BE2C (cell line): ENCODE measurements around the gene EYS.

Source experiments
- DNase-seq: peaks from one replicate; pipeline ENCODE4 v3.0.0-alpha.2; 2020
- H3K27me3 ChIP-seq: fragments of 250-450 bp; sonication (Bioruptor Pico); 2 replicates; pipeline ENCODE4 v1.5.1; 2020; ENCODE audit warnings: mild to moderate bottlenecking
- H3K36me3 ChIP-seq: fragments of 250-450 bp; sonication (Bioruptor Pico); 2 replicates; pipeline ENCODE4 v1.5.1; 2020; ENCODE audit warnings: mild to moderate bottlenecking
- H3K4me1 ChIP-seq: fragments of 250-450 bp; sonication (Bioruptor Pico); 2 replicates; pipeline ENCODE4 v1.5.1; 2020
- H3K4me3 ChIP-seq: 2 replicates; pipeline ENCODE4 v1.5.1; 2011; ENCODE audit warnings: low read depth, low read length
- H3K9me3 ChIP-seq: fragments of 250-450 bp; sonication (Bioruptor Pico); 2 replicates; pipeline ENCODE4 v1.5.1; 2020
- TF ChIP-seq, protein P1 (sequence below): IDR thresholded peaks from 2 replicates; pipeline ENCODE4 v1.5.1; 2012; ENCODE audit warnings: mild to moderate bottlenecking, low read depth, low read length

Gene EYS

GRCh38 chr6:64090352-64090751, 1616.7 kb downstream of the EYS start:
- no peaks in the 10 kb centered on the region for H3K9me3 ChIP-seq
- no peak overlapping the region for H3K4me3 ChIP-seq
- no peaks in the 10 kb centered on the region for H3K27me3 ChIP-seq
- H3K4me1 ChIP-seq, result 0 out of 2 replicates have a peak, but pooled peaks cover 3% of the 10 kb centered on the region
- DNase-seq, result no peak
- TF ChIP-seq, protein P1, sequence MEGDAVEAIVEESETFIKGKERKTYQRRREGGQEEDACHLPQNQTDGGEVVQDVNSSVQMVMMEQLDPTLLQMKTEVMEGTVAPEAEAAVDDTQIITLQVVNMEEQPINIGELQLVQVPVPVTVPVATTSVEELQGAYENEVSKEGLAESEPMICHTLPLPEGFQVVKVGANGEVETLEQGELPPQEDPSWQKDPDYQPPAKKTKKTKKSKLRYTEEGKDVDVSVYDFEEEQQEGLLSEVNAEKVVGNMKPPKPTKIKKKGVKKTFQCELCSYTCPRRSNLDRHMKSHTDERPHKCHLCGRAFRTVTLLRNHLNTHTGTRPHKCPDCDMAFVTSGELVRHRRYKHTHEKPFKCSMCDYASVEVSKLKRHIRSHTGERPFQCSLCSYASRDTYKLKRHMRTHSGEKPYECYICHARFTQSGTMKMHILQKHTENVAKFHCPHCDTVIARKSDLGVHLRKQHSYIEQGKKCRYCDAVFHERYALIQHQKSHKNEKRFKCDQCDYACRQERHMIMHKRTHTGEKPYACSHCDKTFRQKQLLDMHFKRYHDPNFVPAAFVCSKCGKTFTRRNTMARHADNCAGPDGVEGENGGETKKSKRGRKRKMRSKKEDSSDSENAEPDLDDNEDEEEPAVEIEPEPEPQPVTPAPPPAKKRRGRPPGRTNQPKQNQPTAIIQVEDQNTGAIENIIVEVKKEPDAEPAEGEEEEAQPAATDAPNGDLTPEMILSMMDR, result no peak
- H3K36me3 ChIP-seq, result no peaks in the 10 kb centered on the region

DNA sequence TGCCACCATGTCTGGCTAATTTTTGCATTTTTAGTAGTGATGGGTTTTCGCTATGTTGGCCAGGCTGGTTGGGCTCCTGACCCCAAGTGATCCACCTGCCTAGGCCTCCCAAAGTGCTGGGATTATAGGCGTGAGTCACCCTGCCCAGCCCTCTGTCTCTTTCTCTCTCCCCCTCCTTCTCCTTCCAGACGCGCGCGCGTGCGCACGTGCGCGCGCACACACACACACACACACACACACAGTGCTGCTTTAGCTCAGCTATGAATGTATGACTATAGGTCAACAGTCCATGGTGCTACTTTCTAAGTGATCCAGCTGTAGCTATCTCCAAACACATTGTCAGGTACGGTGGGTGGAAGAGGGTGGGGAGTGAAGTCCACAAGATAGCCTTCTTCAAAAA, 1621.9 kb downstream of the EYS start:
- DNase-seq, result no peak
- Histone ChIP-seq H3K4me3 (no peak overlapping the region), H3K27me3 (no peaks in the 10 kb centered on the region), H3K36me3 (no peaks in the 10 kb centered on the region), H3K9me3 (no peaks in the 10 kb centered on the region), H3K4me1 (0 out of 2 replicates have a peak, but pooled peaks cover 3% of the 10 kb centered on the region)
- TF ChIP-seq, protein P1, result no peak

DNA sequence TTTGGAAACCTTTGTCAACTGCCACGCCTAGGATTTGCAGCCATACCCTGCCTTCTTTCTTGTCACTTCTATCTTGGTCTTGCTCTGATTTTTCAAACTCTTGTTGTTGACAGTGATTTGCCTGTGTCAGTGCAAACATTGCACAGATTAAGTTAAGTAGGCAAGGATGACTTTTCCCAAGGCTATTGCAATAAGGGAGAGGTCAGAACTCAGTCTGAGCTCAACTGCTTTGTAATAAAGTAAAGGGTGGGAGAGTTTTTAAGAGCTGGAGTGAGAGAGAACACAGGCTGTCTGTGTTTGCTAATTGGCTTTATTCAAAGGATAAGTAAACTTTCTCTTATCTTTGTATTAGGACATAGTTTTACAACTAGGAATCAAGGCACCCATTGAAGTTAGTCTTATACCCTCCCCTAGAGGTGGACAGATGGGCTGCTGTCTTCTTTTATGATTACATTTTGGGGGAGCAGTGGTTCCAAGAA, 1622.8 kb downstream of the EYS start:
- Histone ChIP-seq H3K9me3 (no peaks in the 10 kb centered on the region), H3K27me3 (no peaks in the 10 kb centered on the region), H3K36me3 (no peaks in the 10 kb centered on the region), H3K4me1 (0 out of 2 replicates have a peak, but pooled peaks cover 3% of the 10 kb centered on the region), H3K4me3 (no peak overlapping the region)
- no peak for DNase-seq
- TF ChIP-seq, protein P1, result no peak

DNA sequence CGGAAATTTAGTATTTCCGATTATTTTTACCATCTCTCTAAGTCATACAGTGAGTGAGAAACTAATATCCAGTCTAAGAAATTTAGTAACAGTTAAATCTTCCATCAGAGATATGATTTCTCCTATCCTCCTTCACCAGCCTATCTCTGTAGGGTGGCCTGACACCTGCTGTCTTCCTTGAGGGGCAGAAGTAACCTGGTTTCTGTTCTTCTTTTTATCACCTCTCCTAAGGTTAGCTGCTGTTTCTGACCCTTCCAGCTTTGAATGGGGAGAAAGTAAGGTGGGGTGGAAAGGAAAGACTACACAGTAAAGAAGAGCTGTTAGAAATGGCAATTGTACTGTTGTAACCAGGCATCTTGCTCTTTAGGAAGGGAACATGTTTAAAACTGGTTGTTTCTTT, 1623.8 kb downstream of the EYS start:
- no peaks in the 10 kb centered on the region for H3K27me3 ChIP-seq
- H3K4me1 ChIP-seq, result 0 out of 2 replicates have a peak, but pooled peaks cover 3% of the 10 kb centered on the region
- no peaks in the 10 kb centered on the region for H3K36me3 ChIP-seq
- H3K9me3 ChIP-seq, result no peaks in the 10 kb centered on the region
- DNase-seq, result no peak
- H3K4me3 ChIP-seq, result no peak overlapping the region
- TF ChIP-seq, protein P1, result no peak

DNA sequence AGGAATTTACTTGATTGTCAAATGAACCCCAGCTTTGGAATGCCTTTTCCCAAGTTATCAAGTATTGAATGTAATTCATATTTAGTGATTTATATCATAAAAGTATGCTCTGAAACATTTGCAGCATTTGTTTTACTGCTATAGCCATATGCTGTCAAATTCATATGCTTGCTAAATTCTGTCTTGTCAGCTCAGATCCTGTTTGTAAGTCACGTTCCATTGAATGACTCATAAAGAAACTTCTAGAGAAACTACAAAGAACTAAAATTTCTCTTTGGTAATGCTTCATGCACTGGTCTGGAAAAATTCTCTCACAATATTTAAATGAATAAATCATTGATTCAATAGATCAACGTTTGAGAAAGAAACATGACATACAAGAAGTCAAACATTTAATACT, 1625.6 kb downstream of the EYS start:
- TF ChIP-seq, protein P1, result no peak
- Histone ChIP-seq H3K9me3 (no peaks in the 10 kb centered on the region), H3K36me3 (no peaks in the 10 kb centered on the region), H3K4me1 (no peaks in the 10 kb centered on the region), H3K27me3 (no peaks in the 10 kb centered on the region), H3K4me3 (no peak overlapping the region)
- no peak for DNase-seq

DNA sequence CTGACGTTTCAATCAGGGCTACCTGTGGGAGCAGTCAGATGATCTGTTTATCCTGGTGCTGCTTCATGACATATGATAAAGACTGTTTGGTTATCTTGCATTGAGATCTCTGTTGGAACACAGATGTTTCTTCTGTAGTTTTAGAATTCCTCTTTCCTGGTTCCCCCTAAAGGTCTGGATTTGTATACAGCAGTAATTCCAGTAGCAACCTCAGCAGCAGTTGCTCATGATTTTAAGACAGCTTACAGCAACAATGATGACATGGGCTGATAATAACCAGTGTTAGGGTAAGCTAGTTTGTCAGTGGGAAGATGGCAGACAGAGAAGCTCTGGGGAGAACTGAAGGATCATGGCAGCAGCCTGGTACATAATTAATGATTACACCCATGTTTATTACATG, 1632.0 kb downstream of the EYS start:
- H3K36me3 ChIP-seq, result no peaks in the 10 kb centered on the region
- H3K27me3 ChIP-seq, result no peaks in the 10 kb centered on the region
- TF ChIP-seq, protein P1, result no peak
- no peak overlapping the region for H3K4me3 ChIP-seq
- DNase-seq, result no peak
- H3K9me3 ChIP-seq, result no peaks in the 10 kb centered on the region
- no peaks in the 10 kb centered on the region; the same call in 1 of the 2 replicates for H3K4me1 ChIP-seq
